HG02973 (cell line): ENCODE data around the gene TMEM243.
"Not testable (repeated sequence)": the region's sequence is repeated elsewhere in the genome, so short reads cannot be mapped to it uniquely, and the experiment has no call there.

ENCODE experiments used
- ATAC-seq: cut with Tn5 transposase; IDR thresholded peaks from one replicate; pipeline ENCODE4 v1.9.1; 2021; ENCODE audit warnings: moderate library complexity; ENCODE audit not compliant: unreplicated experiment

The TMEM243 gene

GRCh38 chr7:87213252-87213651 lies 6.3 kb downstream of the TMEM243 start:
- no peak for ATAC-seq

DNA sequence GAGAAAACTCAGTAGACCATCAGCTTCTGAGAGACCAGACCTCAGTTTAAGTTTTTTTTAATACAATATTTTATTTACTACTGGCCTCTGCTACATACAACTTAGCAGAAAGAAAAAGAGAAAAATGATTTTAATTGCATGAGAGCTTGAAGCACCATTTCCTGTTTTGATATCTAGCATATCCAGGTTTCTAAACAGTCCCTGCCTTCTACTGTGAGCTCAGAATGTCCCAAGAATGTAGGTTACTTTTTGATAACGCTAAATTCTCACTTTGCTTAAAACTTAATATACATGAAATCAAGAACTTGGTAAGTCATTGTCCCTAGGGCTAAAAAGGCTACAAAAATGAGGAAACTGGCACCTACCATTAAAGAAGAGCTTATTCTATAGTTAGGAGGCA lies 7.0 kb downstream of the TMEM243 start:
- no peak for ATAC-seq

GRCh38 chr7:87210506-87210905 lies 9.0 kb downstream of the TMEM243 start:
- ATAC-seq, result no peak

DNA sequence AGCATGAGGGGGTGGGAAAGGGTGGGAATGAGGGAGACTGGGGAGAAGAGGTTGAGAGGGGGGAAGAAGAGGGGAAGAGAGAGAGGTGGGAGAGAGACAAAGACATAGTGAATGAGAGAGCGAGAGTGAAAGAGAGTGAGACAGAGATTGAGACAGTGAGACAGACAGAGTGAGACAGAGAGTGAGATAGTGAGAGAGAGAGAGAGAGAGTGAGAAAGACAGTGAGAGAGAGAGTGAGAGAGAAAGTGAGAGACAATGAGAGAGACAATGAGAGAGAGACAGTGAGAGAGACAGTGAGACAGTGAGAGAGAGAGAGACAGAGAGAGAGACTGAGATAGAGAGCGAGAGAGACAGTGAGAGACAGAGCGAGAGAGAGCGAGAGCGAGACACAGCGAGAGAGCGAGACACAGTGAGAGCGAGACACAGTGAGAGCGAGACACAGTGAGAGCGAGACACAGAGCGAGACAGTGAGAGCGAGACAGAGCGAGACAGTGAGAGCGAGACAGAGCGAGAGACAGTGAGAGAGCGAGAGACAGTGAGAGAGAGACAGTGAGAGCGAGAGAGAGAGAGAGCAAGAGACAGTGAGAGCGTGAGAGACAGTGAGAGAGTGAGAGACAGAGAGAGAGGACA lies 10.1 kb downstream of the TMEM243 start:
- no peak for ATAC-seq

DNA sequence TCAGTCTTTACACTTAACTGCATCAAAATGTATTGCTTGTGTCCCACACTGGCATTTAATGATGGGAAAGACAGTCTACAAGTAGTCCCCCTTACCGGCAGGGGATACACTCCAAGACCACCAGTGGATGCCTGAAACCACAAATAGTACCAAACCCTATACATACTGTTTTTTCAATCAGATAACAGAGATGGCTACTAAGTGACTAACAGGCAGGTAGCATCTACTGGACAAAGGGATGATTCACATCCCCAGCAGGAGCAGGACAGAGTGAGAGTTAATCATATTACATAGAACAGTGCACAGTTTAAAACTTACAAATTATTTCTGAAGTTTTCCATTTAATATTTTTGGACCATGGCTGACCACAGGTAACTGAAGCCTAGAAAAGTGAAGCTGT lies 13.2 kb downstream of the TMEM243 start:
- ATAC-seq, result no peak

GRCh38 chr7:87205701-87206100 lies 13.8 kb downstream of the TMEM243 start:
- not testable (repeated sequence) for ATAC-seq

GRCh38 chr7:87204933-87205332 lies 14.6 kb downstream of the TMEM243 start:
- ATAC-seq, result no peak

DNA sequence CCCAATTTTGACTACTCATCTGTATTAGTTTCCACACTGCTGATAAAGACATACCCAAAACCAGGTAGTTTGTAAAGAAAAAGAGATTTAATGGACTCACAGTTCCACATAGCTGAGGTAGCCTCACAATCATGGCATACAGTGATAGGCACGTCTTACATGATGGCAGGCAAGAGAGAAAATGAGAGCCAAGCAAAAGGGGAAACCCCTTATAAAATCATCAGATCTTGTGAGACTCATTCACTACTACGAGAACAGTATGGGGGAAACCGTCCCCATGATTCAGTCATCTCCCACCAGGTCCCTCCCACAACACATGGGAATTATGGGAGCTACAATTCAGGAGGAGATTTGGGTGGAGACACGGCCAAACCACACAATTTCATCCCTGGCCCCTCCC lies 15.6 kb downstream of the TMEM243 start:
- not testable (repeated sequence) for ATAC-seq

DNA sequence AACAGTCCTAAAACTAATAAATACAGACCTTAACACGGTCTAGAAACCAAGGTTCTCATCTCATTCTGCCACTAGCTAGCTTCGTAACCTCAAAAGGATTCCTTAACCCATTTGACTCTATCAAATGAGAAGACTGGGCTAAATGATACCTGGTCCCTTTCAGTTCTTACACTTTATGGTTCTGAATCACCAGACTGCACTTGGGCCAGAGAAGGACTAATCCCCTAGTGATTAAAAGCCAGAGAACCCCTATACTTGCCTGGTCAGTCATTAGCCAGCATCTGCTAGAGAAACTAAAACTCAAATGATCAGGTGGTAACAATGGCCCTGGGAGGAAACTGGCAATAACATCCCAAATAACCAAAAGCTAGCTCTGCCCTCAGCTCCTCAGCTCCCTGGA lies 16.8 kb downstream of the TMEM243 start:
- ATAC-seq, result no peak

DNA sequence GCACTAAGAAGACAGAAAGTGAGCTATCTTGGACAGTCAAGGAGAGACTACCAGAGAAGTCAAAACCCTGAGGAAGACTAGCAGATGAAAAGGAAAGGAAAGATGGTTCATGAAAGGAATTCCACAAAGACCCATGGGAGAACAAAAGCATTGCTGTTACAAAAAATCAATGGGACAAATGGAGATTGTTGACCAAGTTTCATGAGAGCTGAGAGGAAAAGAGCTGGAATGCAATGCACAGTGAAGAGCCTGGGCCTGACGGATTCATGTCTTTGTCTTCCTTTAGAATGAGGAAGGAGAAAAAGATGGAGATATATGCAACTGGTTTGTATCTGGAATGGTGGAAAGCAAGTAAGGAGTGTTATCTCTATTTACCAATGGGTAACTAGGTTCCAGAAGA lies 17.3 kb downstream of the TMEM243 start:
- ATAC-seq, result no peak

GRCh38 chr7:87199700-87200450 lies 19.7 kb downstream of the TMEM243 start:
- no peak for ATAC-seq

- no peak for ATAC-seq
Measured at GRCh38 chr7:87199241-87199640, 20.3 kb downstream of the TMEM243 start.

DNA sequence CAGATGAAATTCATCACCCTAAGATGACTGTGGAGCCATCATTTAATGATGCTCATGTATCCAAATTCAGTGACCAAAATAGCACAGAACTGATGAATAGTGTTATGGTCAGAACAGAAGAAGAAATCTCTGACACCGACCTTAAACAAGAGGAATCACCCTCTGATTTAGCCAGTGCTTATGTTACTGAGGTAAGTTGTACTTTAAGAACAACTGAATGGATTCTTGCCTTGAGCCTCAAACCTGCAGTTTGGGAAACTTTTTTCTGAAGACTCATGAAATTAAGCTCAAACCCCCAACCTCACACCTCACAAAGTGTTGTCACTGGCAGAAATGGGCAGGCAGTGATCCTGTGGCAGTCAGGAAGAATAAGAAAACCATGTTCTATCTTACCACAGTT lies 25.6 kb downstream of the TMEM243 start:
- no peak for ATAC-seq

- ATAC-seq, result no peak
Measured at GRCh38 chr7:87192784-87193487, 26.6 kb downstream of the TMEM243 start.

DNA sequence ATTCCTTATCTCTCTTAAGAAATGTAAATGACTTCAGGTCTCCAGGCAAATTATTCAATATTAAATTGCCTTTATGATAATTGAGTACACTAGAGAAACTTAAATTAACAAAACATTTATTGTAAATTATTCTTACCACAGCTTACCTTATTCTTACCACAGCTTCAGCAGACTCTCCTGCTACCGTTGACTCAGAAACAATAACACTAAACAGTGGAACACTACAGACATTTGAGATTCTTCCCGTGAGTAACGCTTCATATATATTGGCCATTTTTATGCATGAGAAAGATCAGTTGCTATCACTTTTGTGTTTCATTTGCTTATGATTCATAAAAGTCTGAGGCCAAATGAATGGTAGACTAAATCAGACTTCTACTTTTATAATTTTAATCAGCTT lies 28.7 kb downstream of the TMEM243 start:
- ATAC-seq, result no peak

DNA sequence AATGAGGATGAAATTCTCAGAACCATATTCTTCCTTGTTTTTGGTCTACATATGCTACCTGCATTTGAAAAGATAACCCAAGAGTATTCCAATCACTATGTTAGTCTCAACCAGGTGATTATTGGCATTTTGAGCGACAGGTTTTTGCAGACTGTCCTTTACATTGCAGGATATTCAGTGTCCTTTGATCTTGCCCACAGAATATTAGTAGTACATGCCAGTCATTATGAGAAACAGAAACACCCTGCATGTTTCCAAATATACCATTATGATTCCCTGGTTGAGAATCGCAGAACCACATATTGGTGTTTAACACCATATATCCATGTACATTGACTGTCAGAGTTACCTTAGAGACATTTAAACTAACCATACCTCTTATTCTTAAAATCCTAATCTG lies 30.6 kb downstream of the TMEM243 start:
- ATAC-seq, result no peak

- no peak for ATAC-seq
Measured at GRCh38 chr7:87187120-87187519, 32.4 kb downstream of the TMEM243 start.

DNA sequence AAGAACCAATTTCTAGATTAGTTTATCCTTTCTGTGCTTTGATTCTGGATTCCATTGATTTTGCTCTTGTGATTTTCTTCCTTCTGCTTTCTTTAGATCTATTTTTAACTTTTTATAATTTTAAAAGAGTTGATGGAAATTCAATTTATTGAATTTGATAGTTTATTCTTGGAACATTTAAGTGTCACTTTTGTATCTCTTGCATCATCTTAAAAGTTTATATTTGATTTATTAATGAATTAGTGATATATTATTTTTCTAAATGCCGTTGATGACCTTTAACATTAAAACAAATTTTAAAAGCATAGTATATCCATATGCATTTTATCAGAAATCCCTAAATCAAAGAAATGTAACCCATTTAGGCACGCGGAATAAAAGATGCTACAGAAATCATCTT lies 40.4 kb downstream of the TMEM243 start:
- no peak for ATAC-seq

DNA sequence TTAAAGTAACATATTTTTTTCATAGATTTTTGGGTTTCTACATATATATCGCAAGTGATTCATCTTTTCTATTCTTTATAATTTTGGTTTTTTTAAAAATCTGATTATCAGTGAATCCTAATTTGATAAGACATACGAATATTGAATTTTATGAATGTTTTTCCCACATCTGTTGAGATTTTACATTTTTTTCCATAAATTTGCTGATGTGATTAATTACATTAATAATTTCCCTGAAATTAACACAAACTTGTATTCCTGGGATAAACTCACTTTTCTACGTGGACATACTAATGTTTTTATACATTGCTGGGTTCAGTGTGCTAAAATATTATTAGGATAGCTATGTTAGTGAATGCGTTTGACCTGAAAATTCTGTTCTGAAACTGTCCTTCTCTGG lies 41.2 kb downstream of the TMEM243 start:
- no peak for ATAC-seq

DNA sequence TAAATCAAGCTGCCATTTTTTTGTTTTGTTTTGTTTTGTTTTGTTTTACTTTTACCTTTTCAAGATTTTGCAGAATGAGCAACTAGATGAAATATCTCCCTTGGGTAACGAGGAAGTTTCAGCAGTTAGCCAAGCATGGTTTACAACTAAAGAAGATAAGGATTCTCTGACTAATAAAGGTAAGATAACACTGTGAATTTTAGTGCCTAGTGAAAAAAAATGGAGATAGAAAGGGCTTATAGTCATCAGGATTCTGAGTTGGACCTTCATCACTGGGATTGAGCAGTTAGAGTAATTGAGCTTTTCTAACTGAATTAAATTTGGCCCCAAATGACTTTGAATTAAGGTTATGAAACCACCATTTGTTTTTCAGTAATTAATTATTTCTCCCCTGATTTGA lies 46.1 kb downstream of the TMEM243 start:
- no peak for ATAC-seq

DNA sequence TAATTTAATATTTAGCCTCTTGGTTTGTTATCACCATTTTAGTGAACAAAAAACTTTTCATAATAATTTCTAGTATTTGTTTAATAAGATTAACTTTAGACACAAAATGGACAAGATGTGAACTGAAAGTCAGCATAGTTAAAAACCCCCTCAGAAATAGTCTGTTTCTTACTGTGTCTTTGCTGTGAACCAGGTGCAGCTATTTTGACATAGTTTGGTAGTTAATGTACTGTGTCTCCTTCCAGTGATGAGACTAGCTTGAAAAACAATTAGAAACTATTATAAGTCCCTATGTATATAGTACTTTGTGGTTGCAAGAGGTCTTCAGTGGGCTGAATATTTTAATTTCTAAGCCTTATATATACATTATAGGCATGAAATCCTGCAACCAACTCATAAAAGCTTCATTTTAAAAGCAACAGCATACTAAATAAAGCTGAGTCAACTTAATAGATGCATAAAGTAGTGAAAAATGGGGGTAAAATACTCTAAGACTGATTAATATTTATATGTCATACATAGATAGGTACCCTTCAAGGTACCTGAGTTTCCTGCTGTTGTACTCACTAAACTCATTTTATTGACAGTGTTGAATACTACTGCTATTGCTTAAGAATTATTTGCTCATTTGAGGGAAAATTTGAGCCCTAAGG lies 48.1 kb downstream of the TMEM243 start:
- ATAC-seq, result no peak

GRCh38 chr7:87170828-87171227 lies 48.7 kb downstream of the TMEM243 start:
- no peak for ATAC-seq
